SIG-M5 treated with dmso at 0.1 percent for 504 hours (cell line): Measurements from ENCODE around the gene CDH2.

ENCODE experiments used
- DNase-seq: peaks from one replicate; lab custom pipeline; 2025; ENCODE audit not compliant: unreplicated experiment; lab: John Stamatoyannopoulos, UW

The CDH2 gene

DNA sequence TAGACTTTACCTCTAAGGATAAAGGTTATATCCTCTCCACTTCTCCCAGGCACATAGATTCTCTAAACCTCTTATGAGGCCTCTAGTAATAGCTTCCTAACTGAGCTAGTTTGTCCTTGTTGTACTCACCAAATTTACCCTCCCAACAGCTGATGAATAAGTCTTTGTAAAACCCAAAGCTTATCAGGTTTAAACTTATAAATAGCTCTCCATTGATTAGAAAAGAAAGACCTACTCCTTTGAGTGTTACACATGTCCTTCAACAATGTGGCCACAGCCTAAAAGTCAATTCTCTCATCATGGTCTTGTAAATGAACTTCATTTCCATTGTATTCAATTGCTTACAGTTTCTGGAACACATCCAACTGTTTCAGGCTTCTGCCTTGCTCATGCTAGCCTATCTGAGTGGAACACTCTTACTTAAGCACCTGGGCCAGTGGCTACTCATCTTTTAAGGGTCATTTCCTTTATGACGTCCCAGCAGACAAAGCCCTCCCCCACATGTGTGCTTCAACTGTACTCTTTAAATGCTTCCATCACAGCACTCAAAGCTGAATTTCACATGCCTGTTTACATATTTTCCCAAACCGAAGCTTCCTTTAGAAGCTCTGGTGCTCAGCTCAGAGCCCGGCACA, 131.6 kb downstream of the CDH2 start:
- DNase-seq: no peak

DNA sequence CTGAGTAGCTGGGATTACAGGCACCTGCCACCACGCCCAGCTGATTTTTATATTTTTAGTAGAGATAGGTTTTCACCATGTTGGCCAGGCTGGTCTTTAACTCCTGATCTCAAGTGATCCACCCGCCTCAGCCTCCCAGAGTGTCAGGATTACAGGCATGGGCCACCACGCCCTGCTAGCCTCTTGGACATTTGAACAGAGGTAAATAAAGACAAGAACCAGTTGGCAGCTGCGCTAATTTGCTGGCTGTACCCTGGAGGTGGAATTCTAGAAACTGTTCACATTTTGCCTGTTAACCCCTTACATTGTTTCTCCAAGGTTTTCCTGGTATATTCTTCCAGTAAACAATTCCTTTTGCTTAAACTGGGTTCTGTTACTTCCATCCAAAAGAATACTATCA, 132.9 kb downstream of the CDH2 start:
- DNase-seq: no peak

DNA sequence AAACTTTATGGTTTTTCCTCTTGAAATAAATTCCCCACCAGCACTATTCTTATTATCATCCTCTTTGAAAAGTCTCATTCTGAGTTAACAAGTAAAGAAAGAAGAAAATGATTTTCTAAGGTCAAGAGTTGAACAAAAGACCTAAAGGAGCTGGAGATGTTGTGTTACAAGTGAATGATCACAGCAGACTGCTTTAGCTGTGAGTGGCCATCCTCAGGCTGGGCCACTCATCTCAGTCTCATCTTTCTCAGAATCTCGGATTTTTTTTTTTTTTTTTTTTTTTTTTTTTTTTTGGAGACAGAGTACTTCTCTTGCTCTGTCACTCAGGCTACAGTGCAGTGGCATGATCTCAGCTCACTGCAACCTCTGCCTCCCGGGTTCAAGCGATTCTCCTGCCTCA, 133.3 kb downstream of the CDH2 start:
- no peak for DNase-seq

GRCh38 chr18:28041366-28041765, 135.6 kb downstream of the CDH2 start:
- DNase-seq: no peak

DNA sequence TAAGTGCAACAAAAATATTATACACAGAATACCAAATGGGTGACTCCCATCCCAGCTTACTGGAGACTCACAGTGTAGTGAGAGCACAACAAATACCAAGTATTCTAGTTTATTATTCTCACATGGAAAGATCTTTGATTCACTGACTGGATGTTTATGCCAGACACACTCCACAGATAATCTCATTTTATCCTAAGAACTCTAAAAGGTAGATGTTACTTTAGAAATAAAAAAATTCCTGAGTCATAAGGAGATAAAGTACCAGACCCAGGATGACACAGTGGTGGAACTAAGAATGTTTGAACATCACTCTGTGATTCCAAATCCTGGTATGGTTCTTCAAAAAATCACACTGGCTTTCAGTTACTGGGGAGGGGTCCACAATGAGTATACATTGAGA, 136.2 kb downstream of the CDH2 start:
- no peak for DNase-seq

- no peak for DNase-seq
These were observed 136.7 kb downstream of the CDH2 start for GRCh38 chr18:28040211-28040610.

- no peak for DNase-seq
These were observed 137.2 kb downstream of the CDH2 start for GRCh38 chr18:28039691-28040090.

DNA sequence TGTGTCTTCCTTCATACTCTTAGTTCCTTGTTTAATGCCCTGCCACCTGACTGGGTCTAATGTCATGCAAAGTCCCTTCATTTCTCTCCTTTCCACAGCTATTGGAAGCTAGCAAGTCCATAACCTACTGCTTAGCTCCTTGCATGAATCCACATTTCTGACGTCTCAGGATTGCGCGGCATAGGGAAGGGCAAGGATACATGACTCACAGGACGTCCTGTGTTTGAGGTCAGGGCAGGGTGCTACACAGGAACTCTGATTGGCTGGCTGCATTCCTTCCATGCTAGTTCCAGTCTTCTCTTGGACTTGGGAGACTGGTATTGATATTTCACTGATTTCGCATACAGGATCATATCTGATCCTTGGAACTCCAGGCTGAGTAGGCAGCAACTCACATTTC, 137.9 kb downstream of the CDH2 start:
- DNase-seq: no peak

- no peak for DNase-seq
These were observed 140.4 kb downstream of the CDH2 start for GRCh38 chr18:28036488-28036887.

DNA sequence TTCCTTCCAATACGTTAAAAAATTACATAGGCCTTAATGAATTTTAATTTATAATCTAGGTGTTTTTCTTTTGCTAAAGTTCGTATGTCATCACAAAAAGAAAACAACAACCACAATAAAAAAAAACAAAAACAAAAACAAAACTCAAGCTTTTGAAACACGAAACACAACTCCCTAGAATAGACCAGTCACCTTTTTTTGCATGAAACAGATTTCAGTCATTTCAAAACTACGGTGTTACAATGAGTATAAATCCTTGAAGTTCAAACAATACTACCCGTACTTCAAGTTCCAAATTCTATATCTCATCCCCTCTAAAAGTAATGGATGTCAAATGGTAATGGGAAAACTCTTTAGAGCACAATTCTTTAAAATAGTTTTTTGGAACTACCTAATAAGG, 142.4 kb downstream of the CDH2 start:
- DNase-seq: no peak

- no peak for DNase-seq
These were observed 144.8 kb downstream of the CDH2 start for GRCh38 chr18:28032177-28032576.

- no peak for DNase-seq
These were observed 146.5 kb downstream of the CDH2 start for GRCh38 chr18:28030458-28030857.

GRCh38 chr18:28027755-28028154, 149.2 kb downstream of the CDH2 start:
- no peak for DNase-seq

GRCh38 chr18:28019425-28020108, 157.4 kb downstream of the CDH2 start:
- DNase-seq: no peak

DNA sequence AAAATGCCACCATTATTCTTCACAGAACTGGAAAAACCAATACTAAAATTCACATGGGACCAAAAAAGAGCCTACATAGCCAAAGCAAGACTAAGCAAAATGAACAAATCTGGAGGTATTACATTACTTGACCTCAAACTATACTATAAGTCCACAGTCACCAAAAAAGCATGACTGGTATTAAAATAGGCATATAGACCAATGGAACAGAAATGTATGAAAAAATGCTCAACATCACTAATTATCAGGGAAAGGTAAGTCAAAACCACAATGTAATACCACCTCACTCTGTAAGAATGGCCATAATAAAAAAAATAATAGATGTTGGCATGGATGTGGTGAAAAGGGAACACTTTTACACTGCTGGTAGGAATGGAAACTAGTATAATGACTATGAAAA, 158.6 kb downstream of the CDH2 start:
- DNase-seq: no peak

- no peak for DNase-seq
These were observed 161.3 kb downstream of the CDH2 start for GRCh38 chr18:28015671-28016070.

DNA sequence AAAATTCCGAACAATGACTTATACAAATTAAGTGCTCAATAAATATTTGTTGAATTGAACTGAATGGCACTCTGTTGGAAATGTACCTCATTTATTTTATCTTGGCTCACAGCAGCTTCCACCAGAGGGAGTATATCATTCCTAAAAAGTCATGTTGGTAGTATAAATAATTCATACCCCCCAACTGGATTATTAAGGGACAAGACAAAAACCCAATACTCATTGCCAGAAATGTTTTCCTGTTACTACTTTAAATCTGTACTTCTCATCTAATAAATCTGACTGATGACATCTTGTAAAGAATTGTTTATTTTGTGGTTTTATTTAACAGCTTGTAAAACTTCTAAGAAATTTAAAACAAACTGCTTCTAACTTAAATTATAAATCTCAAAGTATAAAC, 163.9 kb downstream of the CDH2 start:
- no peak for DNase-seq

DNA sequence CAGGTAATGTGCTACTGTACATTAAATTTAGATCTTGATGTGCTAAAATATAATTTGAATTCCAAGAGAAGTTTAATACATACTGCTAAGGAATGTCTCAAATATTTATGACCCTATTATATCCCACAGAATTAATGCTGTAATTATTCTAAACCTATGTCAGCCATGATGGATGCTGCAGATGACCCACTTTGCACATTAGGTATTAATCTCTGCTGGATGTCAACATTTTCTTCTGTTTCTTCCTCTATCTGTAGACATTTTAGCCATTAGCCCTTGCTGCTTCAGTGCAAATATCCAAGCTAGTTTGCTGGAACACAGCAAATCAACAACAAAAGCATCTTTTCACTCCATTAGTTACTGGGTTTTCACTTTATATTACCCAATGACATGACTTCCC, 164.6 kb downstream of the CDH2 start:
- no peak for DNase-seq

- no peak for DNase-seq
These were observed 167.3 kb downstream of the CDH2 start for GRCh38 chr18:28009589-28009988.

GRCh38 chr18:28007841-28008240, 169.1 kb downstream of the CDH2 start:
- no peak for DNase-seq

GRCh38 chr18:28005164-28005563, 171.8 kb downstream of the CDH2 start:
- no peak for DNase-seq

DNA sequence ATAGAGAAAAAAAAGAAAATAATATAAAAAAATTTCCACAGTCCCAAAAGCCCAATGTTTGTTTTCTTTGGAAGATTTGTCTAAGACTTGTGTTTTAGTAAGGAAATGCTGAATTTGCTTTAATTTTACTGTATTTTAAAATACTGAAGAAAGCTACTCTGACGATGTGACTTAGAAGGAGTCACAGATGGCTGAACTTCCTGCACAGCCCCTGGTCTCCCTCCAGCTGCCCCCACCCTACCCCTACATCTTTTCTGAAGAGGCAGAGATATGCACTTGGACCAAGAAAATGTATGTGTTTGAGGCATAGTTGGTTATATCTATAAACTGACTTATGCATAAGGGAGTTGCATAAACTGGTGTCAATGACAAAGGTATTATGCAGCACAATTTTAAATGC, 172.3 kb downstream of the CDH2 start:
- no peak for DNase-seq

DNA sequence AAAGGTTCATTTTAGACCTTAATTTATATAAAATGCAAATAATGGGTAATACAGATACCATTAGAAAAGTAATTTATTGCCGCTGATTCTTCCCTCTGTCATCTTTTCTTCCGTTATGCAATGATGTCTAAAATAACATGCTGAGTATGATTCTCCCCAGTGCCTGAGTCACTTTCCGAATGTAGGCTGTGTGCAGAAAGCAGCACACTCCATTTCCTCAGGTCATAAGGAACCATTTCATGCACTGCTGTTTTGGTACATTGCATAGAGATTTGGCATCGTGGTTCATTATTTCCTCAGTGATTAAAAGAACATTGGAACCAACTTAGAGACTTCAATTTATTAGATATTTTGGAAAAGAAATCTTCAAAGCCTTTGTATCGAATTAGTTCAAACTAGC, 173.5 kb downstream of the CDH2 start:
- DNase-seq: no peak
